GM12878 (cell line): Measurements from ENCODE around the gene UBA5. TPM values are rescaled to one million over a fixed set of nuclear protein-coding genes. Genes with fewer than 3 reads are reported as not detected.

Source experiments
- ATAC-seq: fragments of 200-7000 bp; cut with Tn5 transposase; 3 replicates; pipeline ENCODE4 v1.9.1; 2020; ENCODE audit warnings: mild to moderate bottlenecking, moderate library complexity
- BruUV-seq: library from RNA; stranded (reverse); fragments of 400-500 nt; replicated peaks from 2 replicates; lab custom pipeline; 2021; lab: Mats Ljungman, UMichigan
- CTCF ChIA-PET: fragments of 300-600 bp; sonication (Branson Sonifier 250); formaldehyde crosslinking; extraction: SDS; loops from one replicate; lab custom pipeline; 2021; ENCODE audit warnings: inconsistent platforms; lab: Yijun Ruan, JAX
- POLR2A ChIA-PET: fragments of 350-600 bp; formaldehyde crosslinking; extraction: SDS; loops from one replicate; lab custom pipeline; 2021; ENCODE audit warnings: inconsistent platforms; lab: Charles Lee
- RAD21 ChIA-PET: fragments of 300-600 bp; sonication (Branson Sonifier 250); formaldehyde crosslinking; loops from one replicate; lab custom pipeline; 2023; ENCODE audit warnings: antibody characterized with exemption; ENCODE audit not compliant: unreplicated experiment; lab: Charles Lee
- SMC1A ChIA-PET: fragments of 300-600 bp; sonication (Branson Sonifier 250); formaldehyde crosslinking; loops from one replicate; lab custom pipeline; 2023; ENCODE audit not compliant: unreplicated experiment, uncharacterized antibody; lab: Charles Lee
- DNase-seq: peaks from one replicate; pipeline ENCODE4 v3.0.0-alpha.2; 2011; ENCODE audit warnings: low read depth, low spot score
- FAIRE-seq: peaks from 3 replicates; lab custom pipeline; 2011; peaks lifted over from hg19 to GRCh38; lab: Jason Lieb, UNC
- H2AFZ ChIP-seq: 2 replicates; pipeline ENCODE4 v1.6.0; 2011; ENCODE audit warnings: low read depth, low read length, control low read depth; ENCODE audit not compliant: control insufficient read depth
- H3K27ac ChIP-seq: 2 replicates; pipeline ENCODE4 v1.5.1; 2011; ENCODE audit warnings: control low read depth; ENCODE audit not compliant: control insufficient read depth, insufficient read depth
- H3K27me3 ChIP-seq, 2 experiments: replicated peaks in 1 of 2; 2 replicates each; pipeline versions ENCODE4 v1.6.0 to v1.6.1; 2011; ENCODE audit warnings: low read length in 1 of 2; ENCODE audit not compliant: control insufficient read depth in 2 of 2, insufficient read depth in 2 of 2
- H3K36me3 ChIP-seq, 2 experiments: 2 replicates each; pipeline ENCODE4 v1.5.1; 2011; ENCODE audit warnings: low read length in 1 of 2; ENCODE audit not compliant: control insufficient read depth in 2 of 2, insufficient read depth in 2 of 2
- H3K4me1 ChIP-seq: 2 replicates; pipeline ENCODE4 v1.6.1; 2011; ENCODE audit warnings: mild to moderate bottlenecking, low read length, moderate library complexity, mixed read lengths; ENCODE audit not compliant: control insufficient read depth, insufficient read depth
- H3K4me2 ChIP-seq: 2 replicates; pipeline ENCODE4 v1.6.0; 2011; ENCODE audit warnings: control low read depth; ENCODE audit not compliant: control insufficient read depth, insufficient read depth
- H3K4me3 ChIP-seq: fragments of 200-600 bp; sonication (generic); 2 replicates; pipeline ENCODE4 v1.5.1; 2016
- H3K79me2 ChIP-seq: 2 replicates; pipeline ENCODE4 v1.6.0; 2011; ENCODE audit warnings: low read length; ENCODE audit not compliant: control insufficient read depth, insufficient read depth
- H3K9ac ChIP-seq: 2 replicates; pipeline ENCODE4 v1.8.0; 2011; ENCODE audit warnings: low read length, control low read depth, mixed read lengths; ENCODE audit not compliant: control insufficient read depth, insufficient read depth
- H3K9me3 ChIP-seq: replicated peaks from 3 replicates; pipeline ENCODE4 v1.5.1; 2011; ENCODE audit warnings: mild to moderate bottlenecking, low read length; ENCODE audit not compliant: control insufficient read depth, insufficient read depth
- H4K20me1 ChIP-seq: 2 replicates; pipeline ENCODE4 v1.6.0; 2011; ENCODE audit not compliant: control insufficient read depth, insufficient read depth
- FOS ChIP-seq: IDR thresholded peaks from 3 replicates; pipeline ENCODE4 v1.6.1; 2011; ENCODE audit warnings: borderline replicate concordance; ENCODE audit not compliant: insufficient read length; ENCODE audit errors: extremely low read depth
- JUNB ChIP-seq: IDR thresholded peaks from 2 replicates; pipeline ENCODE4 v1.6.1; 2016; ENCODE audit warnings: antibody characterized with exemption, mild to moderate bottlenecking
- MLLT1 ChIP-seq: fragments of 450-650 bp; IDR thresholded peaks from 2 replicates; pipeline ENCODE4 v1.6.1; 2016; ENCODE audit warnings: mild to moderate bottlenecking
- USF1 ChIP-seq: IDR thresholded peaks from 2 replicates; pipeline ENCODE4 v1.6.1; 2011; ENCODE audit warnings: borderline replicate concordance, low read depth, mild to moderate bottlenecking, moderate library complexity, mixed read lengths, low read length; ENCODE audit not compliant: insufficient read depth; ENCODE audit errors: extremely low read length
- WGBS: methylation state at CpG from one replicate; pipeline ENCODE4 v1.1.6; 2016; ENCODE audit warnings: low lambda C conversion rate; ENCODE audit not compliant: insufficient replicate concordance, insufficient coverage; ENCODE audit errors: missing lambda C conversion rate; 5-methylcytosine and 5-hydroxymethylcytosine counted together
- in situ Hi-C: fragments of 300-500 bp; cut with MboI; formaldehyde crosslinking; loops from 9 replicates; pipeline ENCODE4 v1.14.3; 2018; ENCODE audit warnings: mixed read lengths
- intact Hi-C: fragments of 100-400 bp; cut with micrococcal nuclease; formaldehyde crosslinking; loops from one replicate; pipeline ENCODE4 v1.14.2; 2022; ENCODE audit not compliant: unreplicated experiment
- polyA plus RNA-seq, 11 experiments: library from polyadenylated mRNA; depleted of rRNA in 4 of 11; unstranded in 6 of 11; stranded (reverse) in 5 of 11; fragments of >200 nt; fragmentation: Nextera tagmentation in 4 of 11; fragmentation: Illumina TruSeq in 1 of 11; extraction: Ambion mirVana in 4 of 11; extraction: Trizol in 1 of 11; gene quantifications; 1 replicate in 1 of 11; 2 replicates in 10 of 11; pipeline versions ENCODE4 v1.2.1 to v1.2.3, GENCODE V29; 2011 to 2016; ENCODE audit warnings: inconsistent platforms in 2 of 11, missing spikeins in 2 of 11, low read depth in 1 of 11
- total RNA-seq, 4 experiments: library from RNA; depleted of rRNA in 3 of 4; stranded (reverse); fragments of >200 nt in 3 of 4; fragmentation: Illumina TruSeq in 1 of 4; extraction: Trizol in 1 of 4; gene quantifications; 2 replicates each; pipeline versions ENCODE4 v1.2.1 to v1.2.3, GENCODE V29; 2013 to 2021

Gene UBA5
- total and polyA plus RNA-seq, 10 of the 15 experiments (the other 5 are each of a cell fraction or from before 2014, with no cell fraction given): 10.2 to 62.1 (median 43.8) TPM

GRCh38 chr3:132628157-132628556, 32.0 kb upstream of the UBA5 start (continued):
- no peak for TF ChIP-seq MLLT1
- TF ChIP-seq FOS: no peak
- TF ChIP-seq USF1: no peak

- in situ Hi-C loops: no loop called here
- Histone ChIP-seq H3K27me3 (no peaks in the 10 kb centered on the region), H3K79me2 (no peaks in the 10 kb centered on the region), H3K4me3 (no peak overlapping the region), H3K4me2 (no peak overlapping the region), H3K9me3 (no peaks in the 10 kb centered on the region)
- intact Hi-C loops: no loop called here
- SMC1A ChIA-PET: no interaction called here
- no peak for ATAC-seq
- WGBS: 40% methylated on average over 1 of the region's 1 CpG
- RAD21 ChIA-PET: no interaction called here
- TF ChIP-seq MLLT1 (no peak), JUNB (0 out of 2 replicates have a peak, but pooled peaks have one; percentile 19)
- TF ChIP-seq, all 136 proteins: peak for 1
- POLR2A ChIA-PET: no interaction called here
- peaks cover 0 to 5% of the 10 kb centered on the region in 2 experiments; a peak in 2 of 4 replicates for H3K36me3 ChIP-seq
- no peak overlapping the region for H3K27ac ChIP-seq
- no peak overlapping the region for H3K9ac ChIP-seq
- CTCF ChIA-PET: no interaction called here
- no TSS peak for BruUV-seq
- H2AFZ ChIP-seq: no peak overlapping the region
- peaks cover 8% of the 10 kb centered on the region for H3K4me1 ChIP-seq
- FAIRE-seq: no peak
- no peaks in the 10 kb centered on the region for H4K20me1 ChIP-seq
- DNase-seq: no peak
Measured at GRCh38 chr3:132629928-132630327, 30.2 kb upstream of the UBA5 start.
